NCI-H460 (cell line): ENCODE measurements around the gene ENTREP3. TPM values are rescaled to one million over a fixed set of nuclear protein-coding genes. Genes with fewer than 3 reads are reported as not detected.
"Not testable (repeated sequence)": the region's sequence is repeated elsewhere in the genome, so short reads cannot be mapped to it uniquely, and the experiment has no call there.

Experiments used
- DNase-seq: peaks from one replicate; pipeline ENCODE4 v3.0.0-alpha.2; 2016; ENCODE audit warnings: low read depth; ENCODE audit errors: extremely low read depth
- polyA plus RNA-seq: library from polyadenylated mRNA; depleted of rRNA; stranded (reverse); fragments of >200 nt; gene quantifications from 2 replicates; pipeline ENCODE4 v1.2.3, GENCODE V29; 2014; cell fraction: nucleus; rRNA removed
- total RNA-seq: library from RNA; depleted of rRNA; stranded (reverse); fragments of >200 nt; shearing (Covaris generic); gene quantifications from 2 replicates; pipeline ENCODE4 v1.2.3, GENCODE V29; 2014; rRNA removed

Gene ENTREP3, protein sequence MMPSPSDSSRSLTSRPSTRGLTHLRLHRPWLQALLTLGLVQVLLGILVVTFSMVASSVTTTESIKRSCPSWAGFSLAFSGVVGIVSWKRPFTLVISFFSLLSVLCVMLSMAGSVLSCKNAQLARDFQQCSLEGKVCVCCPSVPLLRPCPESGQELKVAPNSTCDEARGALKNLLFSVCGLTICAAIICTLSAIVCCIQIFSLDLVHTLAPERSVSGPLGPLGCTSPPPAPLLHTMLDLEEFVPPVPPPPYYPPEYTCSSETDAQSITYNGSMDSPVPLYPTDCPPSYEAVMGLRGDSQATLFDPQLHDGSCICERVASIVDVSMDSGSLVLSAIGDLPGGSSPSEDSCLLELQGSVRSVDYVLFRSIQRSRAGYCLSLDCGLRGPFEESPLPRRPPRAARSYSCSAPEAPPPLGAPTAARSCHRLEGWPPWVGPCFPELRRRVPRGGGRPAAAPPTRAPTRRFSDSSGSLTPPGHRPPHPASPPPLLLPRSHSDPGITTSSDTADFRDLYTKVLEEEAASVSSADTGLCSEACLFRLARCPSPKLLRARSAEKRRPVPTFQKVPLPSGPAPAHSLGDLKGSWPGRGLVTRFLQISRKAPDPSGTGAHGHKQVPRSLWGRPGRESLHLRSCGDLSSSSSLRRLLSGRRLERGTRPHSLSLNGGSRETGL
- total RNA-seq, result 12.6 and 16.6 TPM in 2 replicates
- polyA plus RNA-seq, result 40.8 and 47.4 TPM in 2 replicates

- DNase-seq, result peak; percentile 83
These were observed at the start of gene ENTREP3 for GRCh38 chr1:155255243-155256007. TSS of gene ENTREP3 (minus strand) at chr1:155255483. CDS start at chr1:155254877, 606 bp downstream.

- DNase-seq, result no peak
These were observed 49.3 kb upstream of the ENTREP3 start for GRCh38 chr1:155304558-155305063.

DNA sequence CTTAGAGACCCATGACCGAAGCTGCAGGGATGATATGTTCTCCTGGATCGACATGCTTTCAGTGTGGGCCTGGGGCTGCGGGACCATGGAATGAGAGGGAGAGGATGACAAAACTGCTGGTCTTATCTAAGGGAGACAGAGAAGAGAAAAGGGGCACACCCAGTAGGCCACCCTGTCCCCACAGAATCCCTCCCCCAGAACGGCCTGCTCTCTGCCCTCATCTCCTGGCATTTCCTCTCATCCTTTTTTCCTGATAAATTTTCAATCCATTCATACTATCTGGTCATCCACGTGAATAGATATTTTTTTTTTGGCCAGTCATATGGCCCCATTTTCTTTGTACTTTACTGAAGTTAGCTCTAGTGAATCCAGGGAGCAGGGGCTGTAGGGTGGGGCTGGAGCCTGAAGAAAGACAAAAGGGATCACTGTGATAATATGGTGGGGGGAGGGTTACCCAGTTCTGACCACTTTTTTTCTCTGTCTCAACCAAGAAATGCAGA lies 46.1 kb upstream of the ENTREP3 start, which contains the start of gene PKLR:
TSS of gene PKLR (minus strand) at position 97 of the 500 bp plus-strand sequence. CDS start at position 54, 43 bp downstream.
- no peak for DNase-seq

DNA sequence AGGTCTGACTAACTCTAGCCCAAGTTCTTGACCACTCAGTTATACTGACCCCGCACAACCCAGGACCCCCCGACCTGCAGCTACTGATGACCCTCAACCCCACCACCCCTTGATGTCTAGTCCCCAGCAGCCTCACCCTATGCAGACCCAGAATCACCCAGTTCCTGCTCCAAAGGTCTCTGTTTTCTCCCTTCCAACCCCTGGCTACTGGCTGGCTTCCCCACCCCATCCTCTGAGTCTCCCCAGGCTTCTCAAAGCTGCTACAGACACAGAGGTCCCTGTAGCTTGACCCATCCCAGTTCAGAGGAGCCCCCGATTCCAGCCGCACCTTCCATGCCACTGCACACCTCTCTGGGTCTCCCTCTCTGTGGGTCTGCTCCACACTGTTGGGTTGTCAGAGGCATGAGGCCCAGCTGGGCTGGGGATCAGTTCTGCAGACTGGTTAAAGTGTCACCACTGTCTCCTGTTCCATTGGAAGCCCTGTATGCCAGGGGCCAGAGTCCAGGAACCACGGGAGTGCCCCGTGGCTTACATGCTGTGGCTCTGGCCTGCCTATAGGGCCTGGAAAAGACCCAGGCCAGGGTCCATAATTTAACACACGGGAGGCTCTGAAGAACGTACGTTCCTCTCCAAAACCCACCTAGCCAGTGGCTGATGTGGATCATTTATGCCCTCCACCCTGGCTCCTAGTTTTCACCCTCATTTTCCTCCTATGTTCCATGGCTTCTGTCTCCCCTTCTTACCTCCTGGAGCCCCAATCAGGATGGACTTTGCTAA lies 45.5 kb upstream of the ENTREP3 start:
- DNase-seq, result no peak

GRCh38 chr1:155300024-155300423 lies 44.7 kb upstream of the ENTREP3 start:
- DNase-seq, result no peak

DNA sequence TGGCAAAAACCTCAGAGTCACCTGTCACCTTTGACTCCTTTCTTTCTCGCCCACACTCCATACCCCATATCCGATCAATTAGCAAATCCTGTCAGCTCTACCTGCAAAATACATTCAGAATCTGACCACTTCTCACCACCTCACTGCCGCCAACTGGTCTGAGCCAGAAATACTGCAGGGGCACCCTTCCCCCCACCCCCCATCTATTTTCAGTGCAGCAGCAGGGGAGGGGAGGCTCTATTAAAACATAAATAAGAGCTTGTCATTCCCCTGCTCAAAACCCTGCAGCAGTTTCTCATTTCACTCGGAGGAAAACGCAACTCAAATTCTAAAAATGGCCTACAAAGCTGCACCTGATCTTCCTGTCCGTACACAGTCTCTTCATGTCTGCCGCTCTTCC lies 42.1 kb upstream of the ENTREP3 start:
- DNase-seq, result no peak

DNA sequence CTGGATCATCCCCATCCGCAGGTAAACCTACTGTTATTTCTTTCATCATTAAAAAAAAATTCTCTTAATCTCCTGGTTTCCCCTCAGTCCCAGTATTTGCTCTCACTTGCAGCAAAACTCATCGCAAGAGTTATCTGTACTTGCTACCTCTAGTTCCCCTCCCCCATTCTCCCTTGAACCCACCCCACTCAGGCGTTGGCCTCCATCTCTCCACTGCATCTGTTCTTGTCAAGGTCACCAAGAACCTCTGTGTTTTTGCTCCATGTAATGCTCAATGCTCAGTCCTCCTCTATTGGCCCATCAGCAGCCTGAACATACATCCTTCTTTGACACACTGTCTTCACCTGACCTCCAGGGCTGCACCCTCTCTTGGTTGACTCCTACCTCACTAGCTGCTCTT lies 41.4 kb upstream of the ENTREP3 start:
- no peak for DNase-seq

DNA sequence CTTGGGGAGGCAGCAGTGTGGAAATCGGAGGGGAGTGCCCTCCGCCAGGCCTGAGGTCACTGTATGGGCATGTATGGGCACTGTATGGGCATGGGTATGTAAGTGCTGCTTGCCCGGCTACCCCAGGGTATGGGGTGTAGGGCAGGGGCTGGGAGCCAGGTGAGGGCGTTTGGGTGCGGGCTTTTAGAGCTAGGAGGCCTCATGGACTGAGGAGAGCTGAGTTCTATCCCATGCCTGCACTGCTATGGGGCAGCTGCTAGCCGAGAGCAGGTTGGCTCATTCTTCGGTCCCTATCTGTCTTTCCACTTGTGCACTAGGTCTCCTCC lies 40.6 kb upstream of the ENTREP3 start:
- DNase-seq, result no peak

GRCh38 chr1:155295183-155295941 lies 40.1 kb upstream of the ENTREP3 start:
- no peak for DNase-seq

DNA sequence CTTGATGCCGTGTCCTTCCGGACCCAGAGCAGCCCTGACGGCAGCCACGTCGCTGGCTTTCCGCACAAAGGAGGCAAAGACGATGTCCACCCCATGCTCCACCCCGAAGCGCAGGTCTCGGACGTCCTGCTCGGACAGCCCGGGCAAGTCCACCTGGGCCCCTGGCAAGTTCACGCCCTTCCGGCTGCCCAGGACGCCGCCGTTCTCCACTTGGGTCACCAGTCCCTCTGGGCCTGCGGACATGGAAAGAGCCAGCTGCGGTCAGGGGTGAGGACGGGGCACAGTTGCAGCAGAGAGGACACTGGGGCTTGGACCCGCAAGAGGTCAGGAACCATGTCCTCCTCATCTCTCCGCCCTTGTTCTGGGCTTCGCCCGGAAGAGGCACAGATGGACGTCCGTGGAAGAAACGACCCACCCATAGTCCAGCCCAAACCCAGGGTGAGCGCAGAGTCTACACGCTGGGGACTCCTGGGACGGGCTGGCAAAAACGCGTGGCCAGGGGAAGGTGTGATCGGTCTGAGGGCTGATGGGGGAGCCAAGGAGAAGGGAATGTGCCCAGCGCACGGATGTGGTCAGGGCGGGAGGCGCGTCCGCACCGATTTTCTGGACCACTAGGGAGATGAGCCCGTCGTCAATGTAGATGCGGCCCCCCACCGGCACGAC lies 39.4 kb upstream of the ENTREP3 start:
- DNase-seq, result no peak

DNA sequence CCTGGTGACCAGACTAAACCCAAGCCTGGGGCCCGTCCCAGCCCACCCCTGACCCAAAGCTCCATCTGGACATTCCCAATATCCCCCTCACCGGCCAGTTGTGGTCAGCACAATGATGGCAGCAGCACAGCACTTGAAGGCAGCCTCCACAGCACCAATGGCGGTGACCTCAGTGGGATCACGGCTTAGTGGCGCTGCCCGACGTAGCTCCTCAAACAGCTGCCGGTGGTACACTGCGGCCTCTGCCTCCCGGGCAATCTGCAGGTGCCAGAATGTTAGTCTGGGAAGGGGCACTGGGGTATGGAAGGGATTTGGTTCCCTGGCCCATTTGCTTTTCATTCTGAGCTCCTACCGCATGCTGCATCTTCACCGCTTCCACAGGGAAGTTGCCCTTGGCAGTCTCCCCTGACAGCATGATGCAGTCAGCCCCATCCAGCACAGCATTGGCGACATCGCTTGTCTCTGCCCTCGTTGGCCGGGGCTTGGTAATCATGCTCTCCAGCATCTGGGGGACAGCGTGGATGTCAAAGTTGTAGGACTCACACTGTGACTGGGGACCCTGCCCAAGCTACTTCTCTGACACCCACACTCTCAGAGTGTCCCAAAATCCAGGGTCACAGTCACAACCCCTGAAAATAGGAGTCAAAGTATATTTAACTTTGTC lies 37.9 kb upstream of the ENTREP3 start:
- no peak for DNase-seq

- DNase-seq, result not testable (repeated sequence)
These were observed 35.7 kb upstream of the ENTREP3 start for GRCh38 chr1:155291006-155291405.

GRCh38 chr1:155287987-155288543 lies 32.8 kb upstream of the ENTREP3 start:
- no peak for DNase-seq

GRCh38 chr1:155286544-155286943 lies 31.3 kb upstream of the ENTREP3 start:
- DNase-seq, result no peak

- DNase-seq, result no peak
These were observed 30.4 kb upstream of the ENTREP3 start for GRCh38 chr1:155285631-155286044.

DNA sequence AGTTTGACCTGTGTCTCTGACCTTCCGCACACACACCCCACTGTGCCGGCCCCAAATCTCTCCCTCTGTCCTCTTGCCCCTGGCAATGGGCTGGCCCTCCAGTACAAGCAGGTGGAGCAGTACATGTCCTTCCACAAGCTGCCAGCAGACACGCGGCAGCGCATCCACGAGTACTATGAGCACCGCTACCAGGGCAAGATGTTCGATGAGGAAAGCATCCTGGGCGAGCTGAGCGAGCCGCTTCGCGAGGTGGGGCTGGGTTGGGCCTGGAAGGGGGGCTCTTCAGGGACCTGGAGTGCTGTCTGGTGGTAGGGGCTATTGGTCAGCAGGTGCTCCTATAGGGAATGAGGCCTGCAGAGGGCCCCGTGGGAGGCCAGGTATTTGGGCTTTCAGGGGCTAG lies 29.8 kb upstream of the ENTREP3 start:
- no peak for DNase-seq

DNA sequence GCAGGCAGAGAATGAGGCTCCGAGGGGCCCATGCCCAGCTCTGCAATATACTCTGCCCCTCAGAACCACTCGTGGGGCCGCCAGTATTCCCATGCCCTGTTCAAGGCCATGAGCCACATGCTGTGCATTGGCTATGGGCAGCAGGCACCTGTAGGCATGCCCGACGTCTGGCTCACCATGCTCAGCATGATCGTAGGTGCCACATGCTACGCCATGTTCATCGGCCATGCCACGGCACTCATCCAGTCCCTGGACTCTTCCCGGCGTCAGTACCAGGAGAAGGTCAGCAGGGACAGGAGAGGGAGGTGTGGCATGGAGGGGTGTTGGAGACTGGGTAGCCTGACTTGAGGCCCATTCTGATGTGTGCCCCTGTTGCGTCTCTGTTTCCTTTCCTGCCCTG lies 29.2 kb upstream of the ENTREP3 start:
- no peak for DNase-seq
